ENCODE results near the gene ALPK1. TPM values are rescaled to one million over a fixed set of nuclear protein-coding genes. Genes with fewer than 3 reads are reported as not detected.
"Not testable (repeated sequence)": the region's sequence is repeated elsewhere in the genome, so short reads cannot be mapped to it uniquely, and the experiment has no call there.

The ALPK1 gene
- total and polyA plus RNA-seq, 2 of the 4 experiments (the other 2 are of a cell fraction): 3.3 to 7.9 TPM

DNA sequence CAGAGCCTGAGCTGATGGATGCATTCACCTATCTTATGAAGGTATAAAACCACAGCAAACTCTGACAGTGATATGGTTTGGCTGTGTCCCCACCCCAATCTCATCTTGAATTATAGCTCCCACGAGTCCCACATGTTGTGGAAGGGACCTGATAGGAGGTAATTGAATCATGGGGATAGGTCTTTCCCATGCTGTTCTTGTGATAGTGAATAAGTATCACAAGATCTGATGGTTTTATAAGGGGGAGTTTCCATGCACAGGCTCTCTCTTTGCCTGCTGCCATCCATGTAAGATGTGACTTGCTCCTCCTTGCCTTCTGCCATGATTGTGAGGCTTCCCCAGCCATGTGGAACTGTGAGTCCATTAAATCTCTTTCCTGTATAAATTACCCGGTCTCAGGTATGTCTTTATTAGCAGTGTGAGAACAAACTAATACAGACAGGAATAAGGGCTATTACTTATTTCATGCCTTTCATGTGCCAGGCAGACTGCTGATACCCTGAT, 15.2 kb upstream of the ALPK1 start:
- H3K79me1 ChIP-seq (ENCODE audit: low read depth in 1 of 2, low read length in 2 of 2): peaks cover 2 to 27% of the 10 kb centered on the region in 2 experiments; a peak in 3 of 4 replicates
- dilution Hi-C loops (cut with HindIII; ENCODE audit: low sequenced_read_pairs, unreplicated experiment); H4K91ac ChIP-seq (ENCODE audit: insufficient read depth, low read depth, low read length); H3K4me2 ChIP-seq (ENCODE audit: low read depth, low read length); H4K20me1 ChIP-seq (ENCODE audit: insufficient read depth, low read length); H3K18ac ChIP-seq (ENCODE audit: low read depth, low read length); CTCF ChIA-PET; H3K23ac ChIP-seq (ENCODE audit: low read depth, low read length); H2AK9ac ChIP-seq (replicated peaks; ENCODE audit: low read depth, low read length, poor library complexity); H3K36me3 ChIP-seq (ENCODE audit: control insufficient read depth, insufficient read depth, low read length); H3K4me3 ChIP-seq (ENCODE audit: insufficient read depth, low read depth, low read length); H4K5ac ChIP-seq (ENCODE audit: low read depth, low read length); H3K14ac ChIP-seq (replicated peaks; ENCODE audit: low read depth, low read length); H2BK120ac ChIP-seq (ENCODE audit: low read depth, low read length); in situ Hi-C loops (cut with MboI; ENCODE audit: low sequenced_read_pairs); ATAC-seq (ENCODE audit: low read depth); H3K27me3 ChIP-seq (ENCODE audit: control insufficient read depth, insufficient read depth, low read length); H2BK5ac ChIP-seq (ENCODE audit: low read depth, low read length, poor library complexity, severe bottlenecking); DNase-seq; H2BK20ac ChIP-seq (ENCODE audit: low read depth, low read length); POLR2A ChIA-PET (ENCODE audit: unreplicated experiment); H2AK5ac ChIP-seq (ENCODE audit: low read depth, low read length); BruUV-seq (replicated peaks); H3K9me3 ChIP-seq (ENCODE audit: control insufficient read depth, insufficient read depth, low read length); H3K4me1 ChIP-seq (ENCODE audit: control insufficient read depth, insufficient read depth, low read length); H3K9me1 ChIP-seq (ENCODE audit: insufficient read depth, low read length); H2AFZ ChIP-seq (replicated peaks; ENCODE audit: low read length, poor library complexity); H3K56ac ChIP-seq (ENCODE audit: extremely low read depth, insufficient read depth, low read length); H3K27ac ChIP-seq (ENCODE audit: insufficient read depth, low read length); H3K4ac ChIP-seq (ENCODE audit: low read depth, low read length); H3K9ac ChIP-seq (ENCODE audit: low read depth, low read length); H4K8ac ChIP-seq (ENCODE audit: low read depth in 2 of 2, low read length in 2 of 2); H2BK15ac ChIP-seq (ENCODE audit: low read depth, low read length): not testable (repeated sequence)
- intact Hi-C loops (cut with micrococcal nuclease): loop anchor here (5.0 kb wide), 1 partner anchor 50 kb away; the partner anchor contains the start of gene AP1AR
- WGBS, 2 experiments (ENCODE audit: extremely low coverage in 2 of 2, insufficient read length in 1 of 2): no CpG with 5 or more reads among the region's 2 CpGs
